Right lobe of liver (tissue), 6 donors: ENCODE data around the gene PDE4B. TPM values are rescaled to one million over a fixed set of nuclear protein-coding genes. Genes with fewer than 3 reads are reported as not detected.

Experiments
- ATAC-seq, 4 donors: fragments of 200-7000 bp; cut with Tn5 transposase; one replicate each; pipeline ENCODE4 v1.9.1; 2020; ENCODE audit warnings: mild to moderate bottlenecking in 4 of 4, moderate library complexity in 4 of 4
- DNase-seq, 3 donors: peaks; one replicate each; pipeline ENCODE4 v3.0.0-alpha.2; 2020
- H3K27ac ChIP-seq, 3 donors: fragments of 200-600 bp; one replicate each; pipeline ENCODE4 v1.8.0; 2022
- H3K27me3 ChIP-seq, 2 donors: fragments of 200-600 bp; one replicate each; pipeline ENCODE4 v1.8.0; 2022
- H3K36me3 ChIP-seq, 4 donors: fragments of 200-600 bp; sonication (generic) in 1 of 4; one replicate each; pipeline versions ENCODE4 v1.5.1 to v1.8.0; 2017 to 2022; ENCODE audit warnings: control low read depth in 1 of 4
- H3K4me1 ChIP-seq, 4 donors: fragments of 200-600 bp; sonication (generic) in 1 of 4; one replicate each; pipeline versions ENCODE4 v1.5.1 to v1.8.0; 2017 to 2022; ENCODE audit warnings: control low read depth in 1 of 4
- H3K4me3 ChIP-seq, 3 donors: fragments of 200-600 bp; one replicate each; pipeline ENCODE4 v1.8.0; 2022
- H3K9me3 ChIP-seq, 4 donors: fragments of 200-600 bp; sonication (generic) in 1 of 4; one replicate each; pipeline versions ENCODE4 v1.5.1 to v1.8.0; 2017 to 2022; ENCODE audit warnings: control low read depth in 1 of 4
- POLR2A ChIP-seq: fragments of 450-650 bp; IDR thresholded peaks from one replicate; pipeline ENCODE4 v1.6.1; 2017; ENCODE audit warnings: antibody characterized with exemption, mild to moderate bottlenecking
- WGBS: methylation state at CpG from one replicate; pipeline ENCODE4 v1.1.6; 2018; ENCODE audit warnings: low coverage, low lambda C conversion rate; ENCODE audit not compliant: insufficient coverage; ENCODE audit errors: missing lambda C conversion rate; 5-methylcytosine and 5-hydroxymethylcytosine counted together
- intact Hi-C, 2 donors: fragments of 100-400 bp; cut with DNase I; formaldehyde crosslinking; loops; one replicate each; pipeline versions ENCODE4 v1.11.2 to v1.14.1; 2022
- total RNA-seq, 6 experiments: library from RNA; depleted of rRNA in 2 of 6; stranded (reverse); fragments of >200 nt in 2 of 6; fragmentation: NEBNext Ultra II Directional in 3 of 6; extraction: Animal tissue kit (Norgen Biotek cat#: 25700) in 3 of 6; gene quantifications; one replicate each; pipeline versions ENCODE4 v1.1.0 to v1.2.4, GENCODE V29; 2016 to 2023
- TF ChIP-seq, protein P1 (sequence below), 4 donors: fragments of 200-600 bp in 3 of 4; fragments of 450-650 bp in 1 of 4; IDR thresholded peaks; one replicate each; pipeline versions ENCODE4 v1.5.1 to v1.8.0; 2016 to 2022; ENCODE audit warnings: antibody characterized with exemption in 4 of 4, mild to moderate bottlenecking in 2 of 4
- donor health status: DM: no; HTN: yes; CAD: no.
- donor health status: DM: no; HTN: no; CAD: no.
- donor health status: DM: no; HTN: no; CAD: no.
- donor health status: DM: no; HTN: yes; CAD: no.
- donor health status: DM: no; HTN: yes; CAD: no.

Gene PDE4B
- total RNA-seq, 6 experiments from 2014 or later = 1.4 to 6.4 (median 2.4) TPM

DNA sequence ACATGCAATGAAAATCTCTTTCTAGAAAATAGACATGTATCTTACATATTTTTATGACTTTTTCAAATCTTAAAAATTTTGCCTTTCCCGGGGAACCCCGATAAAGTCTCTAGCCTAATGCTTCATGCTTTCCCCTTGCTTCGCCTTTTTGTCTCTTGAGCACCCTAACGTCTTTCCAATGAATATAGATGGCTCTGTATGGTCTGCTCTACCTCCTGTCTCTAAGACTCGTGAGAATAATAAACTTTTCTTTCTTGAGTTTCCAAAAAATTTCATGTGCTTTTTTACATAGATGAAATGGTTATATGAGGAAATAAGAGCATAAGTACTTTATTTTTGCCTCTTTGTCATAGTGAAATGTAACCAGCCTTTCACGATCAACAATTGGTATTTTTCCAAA is 202.6 kb downstream of the PDE4B start:
- DNase-seq (no peak), ATAC-seq (no peak)
- Histone ChIP-seq H3K36me3 (no peaks in the 10 kb centered on the region), H3K9me3 (no peaks in the 10 kb centered on the region), H3K4me1 (no peaks in the 10 kb centered on the region), H3K4me3 (no peak overlapping the region), H3K27ac (no peak overlapping the region), H3K27me3 (no peaks in the 10 kb centered on the region)
- WGBS = 45% methylated on average over 6 of the region's 6 CpGs
- no peak for TF ChIP-seq POLR2A
- TF ChIP-seq, protein P1, sequence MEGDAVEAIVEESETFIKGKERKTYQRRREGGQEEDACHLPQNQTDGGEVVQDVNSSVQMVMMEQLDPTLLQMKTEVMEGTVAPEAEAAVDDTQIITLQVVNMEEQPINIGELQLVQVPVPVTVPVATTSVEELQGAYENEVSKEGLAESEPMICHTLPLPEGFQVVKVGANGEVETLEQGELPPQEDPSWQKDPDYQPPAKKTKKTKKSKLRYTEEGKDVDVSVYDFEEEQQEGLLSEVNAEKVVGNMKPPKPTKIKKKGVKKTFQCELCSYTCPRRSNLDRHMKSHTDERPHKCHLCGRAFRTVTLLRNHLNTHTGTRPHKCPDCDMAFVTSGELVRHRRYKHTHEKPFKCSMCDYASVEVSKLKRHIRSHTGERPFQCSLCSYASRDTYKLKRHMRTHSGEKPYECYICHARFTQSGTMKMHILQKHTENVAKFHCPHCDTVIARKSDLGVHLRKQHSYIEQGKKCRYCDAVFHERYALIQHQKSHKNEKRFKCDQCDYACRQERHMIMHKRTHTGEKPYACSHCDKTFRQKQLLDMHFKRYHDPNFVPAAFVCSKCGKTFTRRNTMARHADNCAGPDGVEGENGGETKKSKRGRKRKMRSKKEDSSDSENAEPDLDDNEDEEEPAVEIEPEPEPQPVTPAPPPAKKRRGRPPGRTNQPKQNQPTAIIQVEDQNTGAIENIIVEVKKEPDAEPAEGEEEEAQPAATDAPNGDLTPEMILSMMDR (IDR thresholded peaks at IDR 0.05) = no peak
- intact Hi-C loops = no loop called here

DNA sequence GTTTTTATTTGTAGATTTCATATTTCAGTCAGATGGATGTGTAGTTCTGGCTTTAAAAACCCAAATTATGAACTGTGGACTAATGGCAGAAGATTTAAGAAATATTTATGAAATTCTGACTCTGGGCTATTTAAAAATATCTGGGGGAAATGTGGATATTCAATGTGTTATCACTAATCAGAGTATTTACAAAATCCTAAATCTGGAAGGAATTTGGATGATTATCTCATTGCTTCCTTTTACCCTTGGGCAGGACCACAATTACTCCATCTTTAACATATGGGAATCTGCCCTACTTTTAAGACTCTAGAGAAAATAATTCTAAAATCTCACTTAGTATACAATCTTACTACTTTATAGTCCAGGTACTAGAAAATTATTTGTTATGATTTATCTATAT is 203.2 kb downstream of the PDE4B start:
- TF ChIP-seq, protein P1 (IDR thresholded peaks at IDR 0.05) = no peak
- TF ChIP-seq POLR2A = no peak
- ATAC-seq (no peak), DNase-seq (no peak)
- no peaks in the 10 kb centered on the region for H3K4me1 ChIP-seq
- intact Hi-C loops = no loop called here
- no peaks in the 10 kb centered on the region for H3K27me3 ChIP-seq
- H3K27ac ChIP-seq = no peak overlapping the region
- H3K9me3 ChIP-seq = no peaks in the 10 kb centered on the region
- H3K4me3 ChIP-seq = no peak overlapping the region
- H3K36me3 ChIP-seq = no peaks in the 10 kb centered on the region

GRCh38 chr1:65997693-65998092 is 205.0 kb downstream of the PDE4B start:
- Histone ChIP-seq H3K4me1 (no peaks in the 10 kb centered on the region), H3K27me3 (no peaks in the 10 kb centered on the region), H3K27ac (no peak overlapping the region), H3K9me3 (no peaks in the 10 kb centered on the region), H3K4me3 (no peak overlapping the region), H3K36me3 (no peaks in the 10 kb centered on the region)
- no peak for TF ChIP-seq POLR2A
- TF ChIP-seq, protein P1 (IDR thresholded peaks at IDR 0.05) = no peak
- ATAC-seq (no peak), DNase-seq (no peak)
- 56% methylated on average over 1 of the region's 1 CpG for WGBS
- intact Hi-C loops = no loop called here

DNA sequence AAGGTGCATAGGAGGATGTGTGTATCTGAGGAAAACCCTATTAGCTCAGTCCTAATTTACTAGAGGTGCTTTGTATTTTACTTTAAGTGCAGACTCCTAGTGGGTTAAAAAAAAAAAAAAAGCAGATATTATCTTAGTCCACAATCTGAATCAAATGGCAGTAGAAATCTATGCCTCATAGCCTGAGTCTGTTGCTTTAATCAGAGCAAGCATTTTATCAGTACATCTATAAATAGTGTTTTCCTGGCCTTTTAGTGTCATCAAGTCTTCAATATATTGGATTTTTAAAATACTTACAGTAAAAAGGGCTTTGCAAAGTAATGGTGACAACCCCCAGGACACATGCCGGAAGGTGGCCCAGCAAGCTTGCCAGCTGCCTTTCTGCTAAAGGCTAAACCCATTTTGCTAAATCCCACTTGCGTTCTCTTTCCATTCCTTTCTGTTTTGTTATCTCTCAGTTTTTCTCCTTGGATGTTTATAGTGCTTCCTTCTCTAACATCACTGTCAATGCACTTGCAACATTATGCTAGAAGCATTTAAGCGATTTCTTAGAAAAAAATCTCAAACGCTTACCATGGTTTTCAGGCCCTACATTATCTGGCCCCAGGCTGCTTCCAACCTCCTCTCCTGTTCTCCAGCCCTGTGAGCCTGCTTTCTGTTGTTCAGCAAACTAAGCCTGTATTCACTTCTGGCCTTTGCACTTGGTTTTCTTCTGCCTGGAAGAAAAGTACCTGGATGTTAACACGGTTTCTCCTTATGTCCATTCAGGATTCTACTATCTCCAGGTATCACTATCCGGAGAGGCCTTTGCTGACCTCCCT is 206.3 kb downstream of the PDE4B start:
- Histone ChIP-seq H3K36me3 (no peaks in the 10 kb centered on the region), H3K9me3 (no peaks in the 10 kb centered on the region), H3K4me1 (no peaks in the 10 kb centered on the region), H3K4me3 (no peak overlapping the region), H3K27ac (no peak overlapping the region), H3K27me3 (no peaks in the 10 kb centered on the region)
- intact Hi-C loops = no loop called here
- ATAC-seq = no peak
- no peak for TF ChIP-seq POLR2A
- TF ChIP-seq, protein P1 (IDR thresholded peaks at IDR 0.05) = no peak
- no peak for DNase-seq
- 79% methylated on average over 6 of the region's 6 CpGs for WGBS
